SK-N-SH treated with all-trans-retinoic acid at 6 μM for 48 hours (cell line): ENCODE data around the gene PRKCZ.

ENCODE experiments used
- ATAC-seq: fragments of 200-7000 bp; cut with Tn5 transposase; 3 replicates; pipeline ENCODE4 v1.9.1; 2020; ENCODE audit warnings: mild to moderate bottlenecking, moderate library complexity
- BACH2 ChIP-seq: fragments of 250-450 bp; sonication (Bioruptor Pico); IDR thresholded peaks from 2 replicates; pipeline ENCODE4 v1.9.0; 2021; ENCODE audit warnings: mild to moderate bottlenecking, borderline replicate concordance
- CSDC2 ChIP-seq: fragments of 250-450 bp; sonication (Bioruptor Pico); IDR thresholded peaks from 2 replicates; pipeline ENCODE4 v1.5.0; 2020; ENCODE audit warnings: mild to moderate bottlenecking, moderate library complexity
- ESRRG ChIP-seq: fragments of 250-450 bp; sonication (Bioruptor Pico); IDR thresholded peaks from 2 replicates; pipeline ENCODE4 v1.6.1; 2021; ENCODE audit warnings: mild to moderate bottlenecking
- GLIS3 ChIP-seq: fragments of 250-450 bp; sonication (Bioruptor Pico); IDR thresholded peaks from 2 replicates; pipeline ENCODE4 v1.5.0; 2020; ENCODE audit warnings: mild to moderate bottlenecking, moderate library complexity
- ISL1 ChIP-seq: fragments of 250-450 bp; sonication (Bioruptor Pico); IDR thresholded peaks from 2 replicates; pipeline ENCODE4 v2.1.2; 2022; ENCODE audit warnings: mild to moderate bottlenecking, moderate library complexity
- OSR1 ChIP-seq: fragments of 250-450 bp; sonication (Bioruptor Pico); IDR thresholded peaks from 2 replicates; pipeline ENCODE4 v1.8.0; 2022; ENCODE audit warnings: moderate library complexity, mild to moderate bottlenecking, inconsistent platforms
- PPARA ChIP-seq: fragments of 250-450 bp; sonication (Bioruptor Pico); IDR thresholded peaks from 2 replicates; pipeline ENCODE4 v1.5.0; 2020; ENCODE audit warnings: mild to moderate bottlenecking, borderline replicate concordance
- RARB ChIP-seq: fragments of 250-450 bp; sonication (Bioruptor Pico); IDR thresholded peaks from 2 replicates; pipeline ENCODE4 v1.8.0; 2021; ENCODE audit warnings: mild to moderate bottlenecking, moderate library complexity
- SNAI2 ChIP-seq: fragments of 250-450 bp; sonication (Bioruptor Pico); IDR thresholded peaks from 2 replicates; pipeline ENCODE4 v1.5.0; 2020; ENCODE audit warnings: mild to moderate bottlenecking, moderate library complexity
- TCF4 ChIP-seq: fragments of 250-450 bp; sonication (Bioruptor Pico); IDR thresholded peaks from 2 replicates; pipeline ENCODE4 v1.8.0; 2021; ENCODE audit warnings: mild to moderate bottlenecking, moderate library complexity, borderline replicate concordance
- TOX ChIP-seq: fragments of 250-450 bp; sonication (Bioruptor Pico); IDR thresholded peaks from 2 replicates; pipeline ENCODE4 v1.8.0; 2021; ENCODE audit warnings: mild to moderate bottlenecking, moderate library complexity, borderline replicate concordance
- ZC3H10 ChIP-seq: fragments of 250-450 bp; sonication (Bioruptor Pico); IDR thresholded peaks from 2 replicates; pipeline ENCODE4 v1.5.1; 2021; ENCODE audit warnings: mild to moderate bottlenecking, moderate library complexity
- ZFP3 ChIP-seq: fragments of 250-450 bp; sonication (Bioruptor Pico); IDR thresholded peaks from 2 replicates; pipeline ENCODE4 v1.5.0; 2020; ENCODE audit warnings: mild to moderate bottlenecking, moderate library complexity
- ZFP30 ChIP-seq: fragments of 450-650 bp; formaldehyde crosslinking; IDR thresholded peaks from 2 replicates; pipeline ENCODE4 v1.5.0; 2022; ENCODE audit warnings: mild to moderate bottlenecking, moderate library complexity
- ZNF565 ChIP-seq: fragments of 450-650 bp; formaldehyde crosslinking; conservative IDR thresholded peaks from 2 replicates; pipeline ENCODE4 v1.5.0; 2020; ENCODE audit warnings: low read depth, mild to moderate bottlenecking, moderate library complexity
- ZNF8 ChIP-seq: fragments of 450-650 bp; formaldehyde crosslinking; IDR thresholded peaks from 2 replicates; pipeline ENCODE4 v1.5.0; 2020; ENCODE audit warnings: mild to moderate bottlenecking, moderate library complexity
- TF ChIP-seq, protein P1 (sequence below): fragments of 250-450 bp; sonication (Bioruptor Pico); IDR thresholded peaks from 2 replicates; pipeline ENCODE4 v1.8.0; 2021; ENCODE audit warnings: low read depth, mild to moderate bottlenecking, moderate library complexity, borderline replicate concordance
- TF ChIP-seq, protein P2 (sequence below): fragments of 250-450 bp; sonication (Bioruptor Pico); IDR thresholded peaks from 2 replicates; pipeline ENCODE4 v1.5.1; 2021; ENCODE audit warnings: mild to moderate bottlenecking, moderate library complexity
- TF ChIP-seq, protein P3 (sequence below): fragments of 250-450 bp; sonication (Bioruptor Pico); IDR thresholded peaks from 2 replicates; pipeline ENCODE4 v1.8.0; 2020; ENCODE audit warnings: mild to moderate bottlenecking, moderate library complexity, borderline replicate concordance
- TF ChIP-seq, protein P4 (sequence below): fragments of 250-450 bp; sonication (Bioruptor Pico); IDR thresholded peaks from 2 replicates; pipeline ENCODE4 v1.5.1; 2020; ENCODE audit warnings: low read depth, mild to moderate bottlenecking, moderate library complexity

PRKCZ gene

DNA sequence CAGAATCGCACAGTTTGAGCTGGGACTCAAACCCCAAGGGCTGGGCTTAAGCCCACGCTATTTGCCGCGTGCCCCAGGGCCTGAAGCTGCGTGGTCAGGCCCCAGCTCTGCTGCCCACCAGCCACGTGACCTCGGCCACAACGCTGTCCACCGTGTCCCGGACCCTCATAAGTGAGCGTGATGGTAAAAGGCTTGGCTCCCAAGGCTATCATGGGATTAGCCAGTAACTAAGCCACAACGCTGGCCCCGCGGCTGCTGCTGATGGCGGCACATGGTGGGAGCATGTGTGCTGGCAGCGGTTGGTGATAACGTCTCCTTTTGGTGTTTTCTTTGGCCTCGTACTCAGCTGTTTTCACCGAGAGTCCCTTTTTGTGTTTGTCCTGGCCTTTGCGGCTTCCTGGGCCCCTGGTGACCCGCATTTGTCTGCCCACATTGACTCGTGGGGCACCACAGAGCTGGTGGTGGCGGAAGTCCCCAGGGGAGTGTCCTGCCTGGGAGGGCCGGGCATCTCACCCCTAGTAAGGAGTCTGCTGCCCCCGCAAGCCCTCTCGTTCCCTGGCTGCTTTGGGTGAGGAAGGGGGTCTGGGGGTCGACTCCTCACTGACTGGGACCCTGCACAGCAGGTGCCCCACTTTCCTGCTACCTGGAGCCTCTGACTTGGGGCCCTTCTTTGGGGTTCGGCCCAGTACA lies 29.3 kb downstream of the PRKCZ start:
- TF ChIP-seq GLIS3 (CRISPR knock-in tag): no peak
- no peak for TF ChIP-seq RARB (CRISPR knock-in tag)
- no peak for TF ChIP-seq ZNF565 (CRISPR knock-in tag)
- TF ChIP-seq, protein P1, sequence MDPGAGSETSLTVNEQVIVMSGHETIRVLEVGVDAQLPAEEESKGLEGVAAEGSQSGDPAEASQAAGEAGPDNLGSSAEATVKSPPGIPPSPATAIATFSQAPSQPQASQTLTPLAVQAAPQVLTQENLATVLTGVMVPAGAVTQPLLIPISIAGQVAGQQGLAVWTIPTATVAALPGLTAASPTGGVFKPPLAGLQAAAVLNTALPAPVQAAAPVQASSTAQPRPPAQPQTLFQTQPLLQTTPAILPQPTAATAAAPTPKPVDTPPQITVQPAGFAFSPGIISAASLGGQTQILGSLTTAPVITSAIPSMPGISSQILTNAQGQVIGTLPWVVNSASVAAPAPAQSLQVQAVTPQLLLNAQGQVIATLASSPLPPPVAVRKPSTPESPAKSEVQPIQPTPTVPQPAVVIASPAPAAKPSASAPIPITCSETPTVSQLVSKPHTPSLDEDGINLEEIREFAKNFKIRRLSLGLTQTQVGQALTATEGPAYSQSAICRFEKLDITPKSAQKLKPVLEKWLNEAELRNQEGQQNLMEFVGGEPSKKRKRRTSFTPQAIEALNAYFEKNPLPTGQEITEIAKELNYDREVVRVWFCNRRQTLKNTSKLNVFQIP (CRISPR knock-in tag): no peak
- TF ChIP-seq ISL1 (CRISPR knock-in tag): no peak
- TF ChIP-seq, protein P2, sequence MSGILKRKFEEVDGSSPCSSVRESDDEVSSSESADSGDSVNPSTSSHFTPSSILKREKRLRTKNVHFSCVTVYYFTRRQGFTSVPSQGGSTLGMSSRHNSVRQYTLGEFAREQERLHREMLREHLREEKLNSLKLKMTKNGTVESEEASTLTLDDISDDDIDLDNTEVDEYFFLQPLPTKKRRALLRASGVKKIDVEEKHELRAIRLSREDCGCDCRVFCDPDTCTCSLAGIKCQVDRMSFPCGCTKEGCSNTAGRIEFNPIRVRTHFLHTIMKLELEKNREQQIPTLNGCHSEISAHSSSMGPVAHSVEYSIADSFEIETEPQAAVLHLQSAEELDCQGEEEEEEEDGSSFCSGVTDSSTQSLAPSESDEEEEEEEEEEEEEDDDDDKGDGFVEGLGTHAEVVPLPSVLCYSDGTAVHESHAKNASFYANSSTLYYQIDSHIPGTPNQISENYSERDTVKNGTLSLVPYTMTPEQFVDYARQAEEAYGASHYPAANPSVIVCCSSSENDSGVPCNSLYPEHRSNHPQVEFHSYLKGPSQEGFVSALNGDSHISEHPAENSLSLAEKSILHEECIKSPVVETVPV (CRISPR knock-in tag): no peak
- no peak for TF ChIP-seq CSDC2 (CRISPR knock-in tag)
- TF ChIP-seq OSR1 (CRISPR knock-in tag): no peak
- TF ChIP-seq PPARA: no peak
- TF ChIP-seq, protein P3, sequence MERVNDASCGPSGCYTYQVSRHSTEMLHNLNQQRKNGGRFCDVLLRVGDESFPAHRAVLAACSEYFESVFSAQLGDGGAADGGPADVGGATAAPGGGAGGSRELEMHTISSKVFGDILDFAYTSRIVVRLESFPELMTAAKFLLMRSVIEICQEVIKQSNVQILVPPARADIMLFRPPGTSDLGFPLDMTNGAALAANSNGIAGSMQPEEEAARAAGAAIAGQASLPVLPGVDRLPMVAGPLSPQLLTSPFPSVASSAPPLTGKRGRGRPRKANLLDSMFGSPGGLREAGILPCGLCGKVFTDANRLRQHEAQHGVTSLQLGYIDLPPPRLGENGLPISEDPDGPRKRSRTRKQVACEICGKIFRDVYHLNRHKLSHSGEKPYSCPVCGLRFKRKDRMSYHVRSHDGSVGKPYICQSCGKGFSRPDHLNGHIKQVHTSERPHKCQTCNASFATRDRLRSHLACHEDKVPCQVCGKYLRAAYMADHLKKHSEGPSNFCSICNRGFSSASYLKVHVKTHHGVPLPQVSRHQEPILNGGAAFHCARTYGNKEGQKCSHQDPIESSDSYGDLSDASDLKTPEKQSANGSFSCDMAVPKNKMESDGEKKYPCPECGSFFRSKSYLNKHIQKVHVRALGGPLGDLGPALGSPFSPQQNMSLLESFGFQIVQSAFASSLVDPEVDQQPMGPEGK (CRISPR knock-in tag): no peak
- TF ChIP-seq ZNF8 (CRISPR knock-in tag): no peak
- ATAC-seq: no peak

DNA sequence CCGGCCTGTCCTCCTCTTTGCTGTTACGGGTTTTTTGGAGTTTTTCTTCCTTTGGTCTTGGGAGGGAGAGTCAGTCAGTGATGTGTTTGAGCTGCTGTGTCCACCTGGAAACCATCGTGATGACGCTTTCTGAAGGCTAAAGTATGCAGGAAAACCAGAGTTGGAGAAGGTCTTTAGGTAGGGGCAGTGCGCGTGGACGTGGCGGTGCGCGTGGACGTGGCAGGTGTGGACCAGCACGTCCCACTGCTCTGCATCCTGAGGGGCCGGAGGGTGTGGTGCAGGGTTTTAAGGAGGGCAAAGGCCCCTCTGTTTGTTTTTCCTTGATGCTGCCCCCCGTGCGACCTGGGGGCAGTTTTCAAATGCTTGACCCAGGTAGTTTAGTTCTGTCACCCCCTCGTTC lies 29.9 kb downstream of the PRKCZ start:
- ATAC-seq: no peak
- TF ChIP-seq ZFP30 (CRISPR knock-in tag) (no peak), ESRRG (CRISPR knock-in tag) (no peak), PPARA (no peak), BACH2 (CRISPR knock-in tag) (no peak), ZC3H10 (no peak), SNAI2 (CRISPR knock-in tag) (no peak), ZNF8 (CRISPR knock-in tag) (no peak), TOX (CRISPR knock-in tag) (no peak), RARB (CRISPR knock-in tag) (no peak), OSR1 (CRISPR knock-in tag) (no peak), TCF4 (CRISPR knock-in tag) (no peak), ZFP3 (no peak), GLIS3 (CRISPR knock-in tag) (no peak), ZNF565 (CRISPR knock-in tag) (no peak)
- TF ChIP-seq, protein P3 (CRISPR knock-in tag): no peak
- TF ChIP-seq, protein P1 (CRISPR knock-in tag): no peak
- TF ChIP-seq, protein P4, sequence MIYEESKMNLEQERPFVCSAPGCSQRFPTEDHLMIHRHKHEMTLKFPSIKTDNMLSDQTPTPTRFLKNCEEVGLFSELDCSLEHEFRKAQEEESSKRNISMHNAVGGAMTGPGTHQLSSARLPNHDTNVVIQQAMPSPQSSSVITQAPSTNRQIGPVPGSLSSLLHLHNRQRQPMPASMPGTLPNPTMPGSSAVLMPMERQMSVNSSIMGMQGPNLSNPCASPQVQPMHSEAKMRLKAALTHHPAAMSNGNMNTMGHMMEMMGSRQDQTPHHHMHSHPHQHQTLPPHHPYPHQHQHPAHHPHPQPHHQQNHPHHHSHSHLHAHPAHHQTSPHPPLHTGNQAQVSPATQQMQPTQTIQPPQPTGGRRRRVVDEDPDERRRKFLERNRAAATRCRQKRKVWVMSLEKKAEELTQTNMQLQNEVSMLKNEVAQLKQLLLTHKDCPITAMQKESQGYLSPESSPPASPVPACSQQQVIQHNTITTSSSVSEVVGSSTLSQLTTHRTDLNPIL (CRISPR knock-in tag): no peak
- TF ChIP-seq, protein P2 (CRISPR knock-in tag): no peak
- TF ChIP-seq, all 23 proteins: peak for 0
